Natural killer cell (primary cell): ENCODE measurements around the gene SNAP23. TPM values are rescaled to one million over a fixed set of nuclear protein-coding genes. Genes with fewer than 3 reads are reported as not detected.

Source experiments
- ATAC-seq, 3 donors: fragments of 150-1000 bp in 2 of 3; fragments of 200-7000 bp in 1 of 3; cut with Tn5 transposase; 1 replicate in 1 of 3; 2 replicates in 2 of 3; pipeline ENCODE4 v1.10.0; 2021; ENCODE audit warnings: mild to moderate bottlenecking in 2 of 3, moderate library complexity in 2 of 3
- DNase-seq, 2 donors: peaks; one replicate each; pipeline versions ENCODE4 v3.0.0 to v3.0.0-alpha.2; 2013 to 2021; ENCODE audit warnings: mixed read lengths in 1 of 2
- H3K27ac ChIP-seq: one replicate; pipeline ENCODE4 v1.5.1; 2013; ENCODE audit warnings: mild to moderate bottlenecking, low read length
- H3K27me3 ChIP-seq: one replicate; pipeline ENCODE4 v1.6.1; 2013; ENCODE audit warnings: low read length; ENCODE audit not compliant: control insufficient read depth, insufficient read depth
- H3K36me3 ChIP-seq: one replicate; pipeline ENCODE4 v1.6.1; 2013; ENCODE audit warnings: low read length; ENCODE audit not compliant: control insufficient read depth, insufficient read depth
- H3K4me1 ChIP-seq: one replicate; pipeline ENCODE4 v1.6.1; 2013; ENCODE audit warnings: low read length; ENCODE audit not compliant: control insufficient read depth, insufficient read depth
- H3K4me3 ChIP-seq: one replicate; pipeline ENCODE4 v1.5.1; 2013; ENCODE audit warnings: low read length
- H3K9me3 ChIP-seq: one replicate; pipeline ENCODE4 v1.6.1; 2013; ENCODE audit warnings: low read length; ENCODE audit not compliant: control insufficient read depth, insufficient read depth
- H3K27ac Mint-ChIP-seq, 2 donors: one replicate each; pipeline ENCODE4 v1.8.0; 2022; ENCODE audit warnings: mild to moderate bottlenecking in 2 of 2, mixed read lengths in 2 of 2, moderate library complexity in 1 of 2
- H3K27me3 Mint-ChIP-seq, 2 donors: one replicate each; pipeline ENCODE4 v1.8.0; 2022; ENCODE audit warnings: low read depth in 2 of 2, mixed read lengths in 2 of 2
- H3K36me3 Mint-ChIP-seq: one replicate; pipeline ENCODE4 v1.8.0; 2022; ENCODE audit warnings: mixed read lengths
- H3K4me1 Mint-ChIP-seq, 2 donors: one replicate each; pipeline ENCODE4 v1.8.0; 2022; ENCODE audit warnings: mixed read lengths in 2 of 2
- H3K4me3 Mint-ChIP-seq: one replicate; pipeline ENCODE4 v1.8.0; 2022; ENCODE audit warnings: mild to moderate bottlenecking, moderate library complexity, mixed read lengths
- H3K9me3 Mint-ChIP-seq, 2 donors: one replicate each; pipeline ENCODE4 v1.8.0; 2022; ENCODE audit warnings: mixed read lengths in 2 of 2
- WGBS: methylation state at CpG from one replicate; pipeline ENCODE4 v1.1.7; 2013; ENCODE audit warnings: missing lambda C conversion rate; ENCODE audit not compliant: insufficient coverage; 5-methylcytosine and 5-hydroxymethylcytosine counted together
- intact Hi-C: fragments of 100-400 bp; cut with micrococcal nuclease; formaldehyde crosslinking; loops from one replicate; pipeline ENCODE4 v1.14.2; 2022
- total RNA-seq, 4 donors: library from RNA; stranded (reverse); fragments of 120-200 nt in 1 of 4; gene quantifications; one replicate each; pipeline versions ENCODE4 v1.2.3 to v1.2.4, GENCODE V29; 2013 to 2022
- TF ChIP-seq, protein P1 (sequence below): fragments of 200-600 bp; IDR thresholded peaks from one replicate; pipeline ENCODE4 v1.8.0; 2022; ENCODE audit warnings: antibody characterized with exemption

Gene SNAP23
- total RNA-seq, 3 donors from 2014 or later (not counting 1 experiment from before 2014, with no cell fraction given): 72.7 to 85.2 (median 82.7) TPM

DNA sequence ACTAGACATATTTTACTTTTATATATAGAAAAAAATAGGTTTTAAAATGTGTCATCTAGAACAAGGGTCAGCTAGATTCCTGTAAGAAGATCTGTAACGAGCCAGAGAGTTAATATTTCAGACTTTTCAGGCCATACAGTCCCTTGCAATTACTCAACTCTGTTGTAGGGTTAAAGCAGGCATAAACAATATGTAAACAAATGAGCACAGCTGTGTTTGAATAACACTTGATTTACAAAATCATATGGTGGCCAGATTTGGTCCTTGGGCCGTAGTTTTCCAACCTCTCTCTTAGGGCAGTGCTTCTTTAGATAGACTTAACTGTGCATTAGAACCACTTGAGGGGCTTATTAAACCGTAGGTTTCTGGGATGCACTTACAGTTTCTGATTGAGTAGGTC, 33.5 kb downstream of the SNAP23 start:
- intact Hi-C loops: no loop called here
- peaks cover 8% of the 10 kb centered on the region for H3K36me3 Mint-ChIP-seq

DNA sequence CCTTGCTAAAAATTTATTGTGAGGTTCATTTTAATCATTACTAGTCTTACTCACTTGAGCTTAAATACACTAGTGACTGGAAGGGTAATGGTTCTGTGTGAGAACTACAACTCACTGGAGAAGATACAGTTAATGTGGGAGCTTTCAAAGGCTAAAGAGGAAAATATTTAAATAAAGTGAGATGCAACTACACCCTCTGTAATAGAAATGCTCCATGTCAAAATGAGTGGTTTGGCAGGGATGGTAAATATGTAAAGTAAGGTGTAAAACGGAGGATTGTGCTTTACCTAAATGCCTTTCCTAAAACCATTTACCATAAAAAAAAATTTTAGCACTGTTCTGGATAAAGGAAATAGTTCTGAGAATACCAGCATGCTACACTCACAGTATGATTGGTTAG, 37.8 kb downstream of the SNAP23 start:
- Mint-ChIP-seq H3K4me1 (peaks cover 0 to 5% of the 10 kb centered on the region in 2 donors), H3K36me3 (peaks cover 8% of the 10 kb centered on the region)

More for the DNA sequence above, 33.5 kb downstream of the SNAP23 start:
- Histone ChIP-seq H3K4me1 (no peaks in the 10 kb centered on the region), H3K4me3 (no peak overlapping the region), H3K27ac (no peak overlapping the region), H3K9me3 (no peaks in the 10 kb centered on the region), H3K27me3 (no peaks in the 10 kb centered on the region), H3K36me3 (peaks cover 41% of the 10 kb centered on the region)
- TF ChIP-seq, protein P1, sequence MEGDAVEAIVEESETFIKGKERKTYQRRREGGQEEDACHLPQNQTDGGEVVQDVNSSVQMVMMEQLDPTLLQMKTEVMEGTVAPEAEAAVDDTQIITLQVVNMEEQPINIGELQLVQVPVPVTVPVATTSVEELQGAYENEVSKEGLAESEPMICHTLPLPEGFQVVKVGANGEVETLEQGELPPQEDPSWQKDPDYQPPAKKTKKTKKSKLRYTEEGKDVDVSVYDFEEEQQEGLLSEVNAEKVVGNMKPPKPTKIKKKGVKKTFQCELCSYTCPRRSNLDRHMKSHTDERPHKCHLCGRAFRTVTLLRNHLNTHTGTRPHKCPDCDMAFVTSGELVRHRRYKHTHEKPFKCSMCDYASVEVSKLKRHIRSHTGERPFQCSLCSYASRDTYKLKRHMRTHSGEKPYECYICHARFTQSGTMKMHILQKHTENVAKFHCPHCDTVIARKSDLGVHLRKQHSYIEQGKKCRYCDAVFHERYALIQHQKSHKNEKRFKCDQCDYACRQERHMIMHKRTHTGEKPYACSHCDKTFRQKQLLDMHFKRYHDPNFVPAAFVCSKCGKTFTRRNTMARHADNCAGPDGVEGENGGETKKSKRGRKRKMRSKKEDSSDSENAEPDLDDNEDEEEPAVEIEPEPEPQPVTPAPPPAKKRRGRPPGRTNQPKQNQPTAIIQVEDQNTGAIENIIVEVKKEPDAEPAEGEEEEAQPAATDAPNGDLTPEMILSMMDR: no peak
- 100% methylated on average over 3 of the region's 3 CpGs for WGBS
- Mint-ChIP-seq H3K27me3 (no peaks in the 10 kb centered on the region), H3K27ac (peak overlapping the region in 1 of 2 donors; percentile 18), H3K4me1 (no peaks in the 10 kb centered on the region), H3K9me3 (no peaks in the 10 kb centered on the region), H3K4me3 (no peak overlapping the region)
- DNase-seq (no peak), ATAC-seq (no peak)

DNA sequence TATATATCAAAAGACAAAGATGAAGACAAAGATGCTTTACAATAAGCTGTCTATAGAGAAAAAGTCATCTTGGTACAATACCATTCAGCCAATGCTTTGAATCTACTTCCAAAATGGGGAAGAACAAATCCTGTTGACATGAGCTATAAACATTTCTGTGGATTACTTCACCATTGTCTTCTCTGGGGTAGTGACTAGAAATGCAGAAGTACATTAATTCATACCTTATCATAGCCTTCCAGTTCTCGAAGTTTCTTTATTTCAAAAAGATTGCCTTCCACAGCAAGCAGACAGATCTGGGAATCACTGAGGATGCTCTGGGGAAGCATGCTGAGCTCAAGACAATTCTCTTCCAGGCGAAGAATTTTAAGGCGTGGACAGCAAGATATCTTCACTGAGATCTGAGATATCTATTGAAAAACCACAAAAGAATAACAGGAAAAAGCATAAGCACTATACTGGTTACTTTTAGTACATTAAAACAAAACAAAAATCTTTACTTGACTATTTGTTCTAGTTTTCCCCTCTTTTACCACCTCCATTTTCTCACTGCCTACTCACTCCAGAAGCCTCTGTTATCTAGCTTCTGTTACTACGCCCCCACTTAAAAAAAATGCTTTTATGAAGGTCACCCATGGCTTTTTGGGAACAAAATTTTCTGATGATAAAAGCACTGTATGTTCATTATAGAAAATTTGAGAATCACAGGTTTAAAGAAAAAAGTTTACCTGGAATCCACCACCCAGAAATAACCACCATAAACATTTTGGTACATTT, 49.6 kb downstream of the SNAP23 start:
- no peak for ATAC-seq
- no peak overlapping the region for H3K4me3 ChIP-seq
- Mint-ChIP-seq H3K9me3 (no peaks in the 10 kb centered on the region), H3K4me1 (peaks cover 35% of the 10 kb centered on the region in 2 donors), H3K27ac (peak overlapping the region in 1 of 2 donors; percentile 2), H3K36me3 (no peaks in the 10 kb centered on the region), H3K4me3 (no peak overlapping the region), H3K27me3 (no peaks in the 10 kb centered on the region)
- intact Hi-C loops: loop anchor here (5.0 kb wide), 2 partner anchors 48 to 62 kb away; partner anchors contain the start of gene SNAP23
- 89% methylated on average over 4 of the region's 4 CpGs for WGBS
- peaks cover 21% of the 10 kb centered on the region for H3K36me3 ChIP-seq
- H3K4me1 ChIP-seq: peaks cover 22% of the 10 kb centered on the region
- H3K27me3 ChIP-seq: no peaks in the 10 kb centered on the region
- H3K27ac ChIP-seq: no peak overlapping the region
- no peak for DNase-seq
- H3K9me3 ChIP-seq: no peaks in the 10 kb centered on the region
- TF ChIP-seq, protein P1: no peak

More for the DNA sequence above, 37.8 kb downstream of the SNAP23 start:
- H3K27me3 Mint-ChIP-seq: no peaks in the 10 kb centered on the region
- no peak overlapping the region for H3K4me3 Mint-ChIP-seq
- intact Hi-C loops: no loop called here
- Histone ChIP-seq H3K4me3 (no peak overlapping the region), H3K27ac (no peak overlapping the region), H3K27me3 (no peaks in the 10 kb centered on the region), H3K4me1 (no peaks in the 10 kb centered on the region), H3K36me3 (peaks cover 33% of the 10 kb centered on the region), H3K9me3 (no peaks in the 10 kb centered on the region)
- TF ChIP-seq, protein P1: no peak
- WGBS: no CpG with 5 or more reads among the region's 1 CpG
- DNase-seq (no peak), ATAC-seq (no peak)
- H3K27ac Mint-ChIP-seq: peak overlapping the region in 1 of 2 donors; percentile 46
- H3K9me3 Mint-ChIP-seq: no peaks in the 10 kb centered on the region
